Sigmoid colon (tissue), 4 donors: ENCODE results near the gene UNC5C.

Source experiments
- CTCF ChIP-seq, 4 experiments: fragments of 450-650 bp in 3 of 4; fragments of 200-600 bp in 1 of 4; IDR thresholded peaks; one replicate each; pipeline ENCODE4 v1.5.1; 2016 to 2019; ENCODE audit warnings: antibody characterized with exemption in 4 of 4, mild to moderate bottlenecking in 3 of 4, moderate library complexity in 2 of 4
- EP300 ChIP-seq, 4 donors: sonication (generic); formaldehyde crosslinking; IDR thresholded peaks; one replicate each; pipeline ENCODE4 v1.6.1; 2017; ENCODE audit warnings: antibody characterized with exemption in 4 of 4
- POLR2A ChIP-seq, 2 donors: fragments of 450-650 bp; IDR thresholded peaks; one replicate each; pipeline ENCODE4 v1.6.1; 2016; ENCODE audit warnings: antibody characterized with exemption in 2 of 2, mild to moderate bottlenecking in 2 of 2, moderate library complexity in 2 of 2
- POLR2AphosphoS5 ChIP-seq, 4 donors: sonication (generic); formaldehyde crosslinking; IDR thresholded peaks; one replicate each; pipeline ENCODE4 v1.6.1; 2017; ENCODE audit warnings: antibody characterized with exemption in 4 of 4

GRCh38 chr4:95450294-95450693 is 98.5 kb downstream of the UNC5C start:
- TF ChIP-seq CTCF (IDR thresholded peaks at IDR 0.05) (no peak), POLR2A (IDR thresholded peaks at IDR 0.05) (no peak), EP300 (IDR thresholded peaks at IDR 0.05) (no peak), POLR2AphosphoS5 (IDR thresholded peaks at IDR 0.05) (no peak)
